Body of pancreas (tissue), 4 donors: ENCODE data around the gene FAM216B. TPM values are rescaled to one million over a fixed set of nuclear protein-coding genes. Genes with fewer than 3 reads are reported as not detected.

Source experiments
- ATAC-seq: fragments of 150-250 bp; one replicate; pipeline ENCODE4 v1.9.1; 2016
- DNase-seq, 4 donors: peaks; one replicate each; pipeline ENCODE4 v3.0.0-alpha.2; 2019
- H3K27ac ChIP-seq, 4 donors: fragments of 200-600 bp; sonication (generic); 1 replicate in 3 of 4; 2 replicates in 1 of 4; pipeline versions ENCODE4 v1.5.1 to v1.6.1; 2016 to 2019; ENCODE audit warnings: mild to moderate bottlenecking in 1 of 4, mixed read lengths in 1 of 4, moderate library complexity in 1 of 4
- H3K27me3 ChIP-seq, 2 donors: fragments of 200-600 bp; sonication (generic); one replicate each; pipeline ENCODE4 v1.6.0; 2016; ENCODE audit warnings: mild to moderate bottlenecking in 1 of 2
- H3K36me3 ChIP-seq, 2 donors: fragments of 200-600 bp; sonication (generic); replicated peaks in 1 of 2; 2 replicates each; pipeline ENCODE4 v1.5.1; 2016; ENCODE audit warnings: low read depth in 2 of 2; ENCODE audit not compliant: insufficient read depth in 1 of 2
- H3K4me1 ChIP-seq: fragments of 200-600 bp; sonication (generic); one replicate; pipeline ENCODE4 v1.6.0; 2016
- H3K4me3 ChIP-seq, 2 donors: fragments of 200-600 bp; sonication (generic); 1 replicate in 1 of 2; 2 replicates in 1 of 2; pipeline ENCODE4 v1.5.1; 2016 to 2019
- H3K9me3 ChIP-seq, 3 donors: fragments of 200-600 bp; sonication (generic); 1 replicate in 2 of 3; 2 replicates in 1 of 3; pipeline ENCODE4 v1.5.1; 2016
- POLR2A ChIP-seq, 3 donors: fragments of 450-650 bp; IDR thresholded peaks; one replicate each; pipeline ENCODE4 v1.6.1; 2016; ENCODE audit warnings: antibody characterized with exemption in 3 of 3, mild to moderate bottlenecking in 2 of 3
- WGBS, 2 donors: methylation state at CpG; one replicate each; pipeline ENCODE4 v1.1.5; 2017; 5-methylcytosine and 5-hydroxymethylcytosine counted together
- intact Hi-C: fragments of 100-400 bp; cut with DNase I; formaldehyde crosslinking; loops from one replicate; pipeline ENCODE4 v1.15.1; 2023
- total RNA-seq, 2 donors: library from RNA; depleted of rRNA; stranded (reverse); fragments of >200 nt; gene quantifications; one replicate each; pipeline ENCODE4 v1.1.0, GENCODE V29; 2016
- TF ChIP-seq, protein P1 (sequence below), 7 experiments: fragments of 450-650 bp in 4 of 7; fragments of 200-600 bp in 3 of 7; sonication (generic) in 3 of 7; IDR thresholded peaks; one replicate each; pipeline ENCODE4 v1.5.1; 2016 to 2019; ENCODE audit warnings: antibody characterized with exemption in 7 of 7

Gene FAM216B
- total RNA-seq, 2 donors from 2014 or later, result under 0.01 TPM; not detected in 1

DNA sequence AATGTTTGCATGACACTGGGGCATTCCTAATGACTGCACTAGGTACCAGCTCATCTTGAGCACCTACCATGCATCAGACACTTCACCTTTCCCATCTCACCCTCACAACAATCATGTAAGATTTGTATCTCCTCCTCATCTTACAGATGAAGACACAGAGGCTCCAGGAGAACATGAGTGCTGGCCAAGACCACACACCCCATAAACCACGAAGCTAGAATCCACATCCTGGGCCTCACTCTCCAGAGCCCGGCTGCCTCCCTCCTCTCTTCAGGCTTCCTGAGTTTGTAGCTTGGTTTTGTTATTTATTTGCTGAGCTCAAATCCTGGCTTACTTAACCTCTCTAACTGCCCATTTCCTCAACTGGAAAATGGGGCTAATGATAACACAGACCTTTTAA is 25.9 kb downstream of the FAM216B start:
- ATAC-seq, result no peak
- no peaks in the 10 kb centered on the region for H3K9me3 ChIP-seq
- TF ChIP-seq, protein P1, sequence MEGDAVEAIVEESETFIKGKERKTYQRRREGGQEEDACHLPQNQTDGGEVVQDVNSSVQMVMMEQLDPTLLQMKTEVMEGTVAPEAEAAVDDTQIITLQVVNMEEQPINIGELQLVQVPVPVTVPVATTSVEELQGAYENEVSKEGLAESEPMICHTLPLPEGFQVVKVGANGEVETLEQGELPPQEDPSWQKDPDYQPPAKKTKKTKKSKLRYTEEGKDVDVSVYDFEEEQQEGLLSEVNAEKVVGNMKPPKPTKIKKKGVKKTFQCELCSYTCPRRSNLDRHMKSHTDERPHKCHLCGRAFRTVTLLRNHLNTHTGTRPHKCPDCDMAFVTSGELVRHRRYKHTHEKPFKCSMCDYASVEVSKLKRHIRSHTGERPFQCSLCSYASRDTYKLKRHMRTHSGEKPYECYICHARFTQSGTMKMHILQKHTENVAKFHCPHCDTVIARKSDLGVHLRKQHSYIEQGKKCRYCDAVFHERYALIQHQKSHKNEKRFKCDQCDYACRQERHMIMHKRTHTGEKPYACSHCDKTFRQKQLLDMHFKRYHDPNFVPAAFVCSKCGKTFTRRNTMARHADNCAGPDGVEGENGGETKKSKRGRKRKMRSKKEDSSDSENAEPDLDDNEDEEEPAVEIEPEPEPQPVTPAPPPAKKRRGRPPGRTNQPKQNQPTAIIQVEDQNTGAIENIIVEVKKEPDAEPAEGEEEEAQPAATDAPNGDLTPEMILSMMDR (IDR thresholded peaks at IDR 0.05), result no peak
- TF ChIP-seq POLR2A (IDR thresholded peaks at IDR 0.05), result no peak
- no peaks in the 10 kb centered on the region for H3K4me1 ChIP-seq
- H3K27me3 ChIP-seq, result no peaks in the 10 kb centered on the region
- intact Hi-C loops, result no loop called here
- no peak for DNase-seq
- WGBS, 2 donors, result 55 to 61% methylated on average over 2 of the region's 2 CpGs
- no peak overlapping the region for H3K27ac ChIP-seq
- H3K4me3 ChIP-seq, result no peak overlapping the region
- no peaks in the 10 kb centered on the region for H3K36me3 ChIP-seq

DNA sequence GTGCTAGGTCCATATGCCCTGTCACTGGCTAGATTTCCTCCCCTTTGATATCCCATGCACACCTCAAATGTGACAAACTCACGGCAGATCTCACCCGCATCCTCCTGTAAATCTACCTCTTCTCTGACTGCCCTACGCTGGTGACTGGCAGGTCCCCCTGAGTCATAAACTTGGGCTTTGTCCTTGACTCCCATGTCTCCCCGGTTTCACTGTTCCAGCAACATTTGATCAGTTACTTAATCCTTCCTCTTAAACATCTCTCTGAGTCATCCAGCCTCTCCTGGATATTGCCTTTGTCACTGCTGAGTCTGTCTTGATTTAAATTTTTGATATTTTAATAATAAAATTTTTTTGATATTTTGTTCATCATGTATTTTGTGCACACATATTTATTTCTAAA is 26.5 kb downstream of the FAM216B start:
- Histone ChIP-seq H3K27ac (no peak overlapping the region), H3K27me3 (no peaks in the 10 kb centered on the region), H3K4me3 (no peak overlapping the region), H3K4me1 (no peaks in the 10 kb centered on the region), H3K9me3 (no peaks in the 10 kb centered on the region), H3K36me3 (no peaks in the 10 kb centered on the region)
- ATAC-seq, result no peak
- intact Hi-C loops, result no loop called here
- no peak for DNase-seq
- WGBS, 2 donors, result 75 to 76% methylated on average over 4 of the region's 4 CpGs
- TF ChIP-seq POLR2A (IDR thresholded peaks at IDR 0.05), result no peak
- TF ChIP-seq, protein P1 (IDR thresholded peaks at IDR 0.05), result no peak

DNA sequence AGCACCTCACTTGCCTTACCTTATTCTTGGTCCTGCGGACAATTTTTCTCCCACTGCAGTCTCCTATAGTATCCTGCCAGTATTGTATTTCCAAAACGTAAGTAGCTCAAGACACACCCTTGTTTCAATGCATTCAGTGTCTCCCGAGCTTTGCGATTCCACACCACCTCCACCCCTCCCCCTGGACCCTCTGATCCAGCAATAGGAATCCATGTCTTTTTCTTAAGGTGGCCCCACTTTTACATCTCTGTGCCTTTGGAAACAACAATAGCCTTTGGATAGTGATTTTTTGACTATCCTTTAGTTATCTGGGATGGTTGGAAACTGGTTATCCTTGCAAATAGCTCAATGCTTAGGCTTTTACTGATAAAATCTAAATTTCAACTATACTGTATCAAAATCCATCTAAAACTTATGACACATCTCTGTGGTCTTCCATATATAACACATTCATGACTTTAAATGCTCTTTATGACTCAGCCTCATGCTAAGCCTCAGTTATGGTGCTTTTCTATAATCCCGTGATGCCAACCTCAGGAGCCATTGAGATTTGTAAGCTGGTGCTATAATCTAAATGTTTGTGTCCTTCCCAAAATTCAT is 27.1 kb downstream of the FAM216B start:
- no peaks in the 10 kb centered on the region for H3K4me1 ChIP-seq
- DNase-seq, result no peak
- TF ChIP-seq, protein P1 (IDR thresholded peaks at IDR 0.05), result no peak
- no peak for TF ChIP-seq POLR2A (IDR thresholded peaks at IDR 0.05)
- ATAC-seq, result no peak
- H3K27me3 ChIP-seq, result no peaks in the 10 kb centered on the region
- H3K4me3 ChIP-seq, result no peak overlapping the region
- H3K36me3 ChIP-seq, result no peaks in the 10 kb centered on the region
- H3K27ac ChIP-seq, result no peak overlapping the region
- WGBS, 2 donors, result 70 to 71% methylated on average over 5 of the region's 5 CpGs
- no peaks in the 10 kb centered on the region for H3K9me3 ChIP-seq
- intact Hi-C loops, result no loop called here

DNA sequence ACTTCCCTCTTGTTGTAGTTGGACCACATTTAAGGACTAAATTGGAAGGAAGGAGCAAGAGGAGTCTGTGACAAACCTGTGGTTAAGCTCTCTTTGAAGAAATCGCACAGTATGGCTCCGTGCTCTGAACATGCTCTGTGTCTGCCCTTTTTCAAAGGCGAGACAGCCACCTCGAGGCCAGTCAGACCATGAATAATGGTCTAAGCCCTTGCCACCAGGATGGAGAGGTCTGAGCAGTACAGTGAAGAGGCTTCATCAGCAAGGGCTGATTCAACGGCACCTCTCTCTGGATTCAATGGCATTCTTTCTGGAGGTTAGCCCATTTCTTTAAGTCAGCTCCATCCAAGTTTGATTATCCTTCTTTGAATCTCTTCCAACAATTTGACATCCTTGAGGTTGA is 30.9 kb downstream of the FAM216B start:
- WGBS, 2 donors, result 68 to 75% methylated on average over 5 of the region's 5 CpGs
- H3K4me1 ChIP-seq, result no peaks in the 10 kb centered on the region
- ATAC-seq, result no peak
- no peaks in the 10 kb centered on the region for H3K27me3 ChIP-seq
- no peak overlapping the region for H3K27ac ChIP-seq
- H3K36me3 ChIP-seq, result no peaks in the 10 kb centered on the region
- H3K9me3 ChIP-seq, result no peaks in the 10 kb centered on the region
- TF ChIP-seq, protein P1 (IDR thresholded peaks at IDR 0.05), result no peak
- TF ChIP-seq POLR2A (IDR thresholded peaks at IDR 0.05), result no peak
- intact Hi-C loops, result no loop called here
- DNase-seq, result no peak
- H3K4me3 ChIP-seq, result no peak overlapping the region

DNA sequence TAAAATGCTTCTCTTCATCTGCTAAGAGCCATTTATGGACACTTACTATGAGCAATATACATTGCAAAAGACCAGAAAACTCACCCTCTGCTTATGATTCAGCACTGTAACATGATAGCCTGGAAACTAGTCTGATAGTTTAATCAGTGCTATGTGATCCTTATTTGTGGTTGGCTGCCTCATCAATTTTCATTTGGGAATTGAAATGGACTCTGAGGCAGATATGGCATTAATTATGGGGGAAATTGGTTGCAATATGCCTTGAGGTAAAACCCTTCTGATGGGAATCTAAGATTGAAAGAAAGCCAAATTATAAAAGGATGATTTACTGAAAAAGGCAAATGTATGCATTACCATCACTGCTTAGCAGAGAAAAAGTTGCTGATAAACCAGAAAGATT is 33.5 kb downstream of the FAM216B start:
- Histone ChIP-seq H3K4me3 (no peak overlapping the region), H3K4me1 (no peaks in the 10 kb centered on the region), H3K9me3 (no peaks in the 10 kb centered on the region), H3K27ac (no peak overlapping the region), H3K36me3 (no peaks in the 10 kb centered on the region), H3K27me3 (no peaks in the 10 kb centered on the region)
- intact Hi-C loops, result no loop called here
- ATAC-seq (no peak), DNase-seq (no peak)
- TF ChIP-seq, protein P1 (IDR thresholded peaks at IDR 0.05), result no peak
- no peak for TF ChIP-seq POLR2A (IDR thresholded peaks at IDR 0.05)
